Right atrium auricular region (tissue), 2 donors: ENCODE data around the gene TNFRSF11A. TPM values are rescaled to one million over a fixed set of nuclear protein-coding genes. Genes with fewer than 3 reads are reported as not detected.

Experiments used
- DNase-seq: peaks from one replicate; pipeline ENCODE4 v3.0.0-alpha.2; 2019; ENCODE audit warnings: low spot score
- H3K27ac ChIP-seq, 2 donors: fragments of 200-600 bp; sonication (generic); 1 replicate in 1 of 2; 2 replicates in 1 of 2; pipeline ENCODE4 v1.5.1; 2016 to 2019
- H3K27me3 ChIP-seq, 2 donors: fragments of 200-600 bp; sonication (generic); one replicate each; pipeline versions ENCODE4 v1.5.1 to v1.6.0; 2017 to 2019
- H3K36me3 ChIP-seq: fragments of 200-600 bp; sonication (generic); one replicate; pipeline ENCODE4 v1.5.1; 2016
- H3K4me1 ChIP-seq, 2 donors: fragments of 200-600 bp; sonication (generic); one replicate each; pipeline versions ENCODE4 v1.5.1 to v1.6.0; 2017 to 2019
- H3K4me3 ChIP-seq, 2 donors: fragments of 200-600 bp; sonication (generic); 1 replicate in 1 of 2; 2 replicates in 1 of 2; pipeline ENCODE4 v1.5.1; 2017 to 2019; ENCODE audit warnings: mild to moderate bottlenecking in 1 of 2, moderate library complexity in 1 of 2
- H3K9me3 ChIP-seq, 2 donors: fragments of 200-600 bp; sonication (generic); one replicate each; pipeline ENCODE4 v1.5.1; 2019
- total RNA-seq, 2 donors: library from RNA; depleted of rRNA; stranded (reverse); fragments of >200 nt; gene quantifications; one replicate each; pipeline ENCODE4 v1.1.0, GENCODE V29; 2016
- TF ChIP-seq, protein P1 (sequence below), 2 donors: fragments of 200-600 bp; sonication (generic); IDR thresholded peaks; one replicate each; pipeline ENCODE4 v1.5.1; 2019; ENCODE audit warnings: antibody characterized with exemption in 2 of 2

TNFRSF11A gene
- total RNA-seq, 2 donors from 2014 or later: 0.56 to 1.8 TPM

DNA sequence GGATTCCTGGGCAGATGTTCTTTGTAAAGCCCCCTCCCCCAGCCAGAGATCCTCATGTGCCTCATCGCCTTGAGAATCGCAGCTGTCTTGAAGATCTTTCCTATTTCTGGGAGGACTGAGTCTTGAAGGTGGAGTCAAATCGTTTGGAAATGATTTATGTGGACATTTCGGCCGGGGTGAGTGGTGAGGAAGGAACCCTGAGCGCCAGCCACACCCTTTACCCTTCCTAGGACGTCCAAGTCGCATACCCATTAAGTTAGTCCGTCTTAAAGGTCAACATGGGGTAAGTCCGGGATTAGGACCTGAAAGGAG, 112.9 kb downstream of the TNFRSF11A start:
- TF ChIP-seq, protein P1, sequence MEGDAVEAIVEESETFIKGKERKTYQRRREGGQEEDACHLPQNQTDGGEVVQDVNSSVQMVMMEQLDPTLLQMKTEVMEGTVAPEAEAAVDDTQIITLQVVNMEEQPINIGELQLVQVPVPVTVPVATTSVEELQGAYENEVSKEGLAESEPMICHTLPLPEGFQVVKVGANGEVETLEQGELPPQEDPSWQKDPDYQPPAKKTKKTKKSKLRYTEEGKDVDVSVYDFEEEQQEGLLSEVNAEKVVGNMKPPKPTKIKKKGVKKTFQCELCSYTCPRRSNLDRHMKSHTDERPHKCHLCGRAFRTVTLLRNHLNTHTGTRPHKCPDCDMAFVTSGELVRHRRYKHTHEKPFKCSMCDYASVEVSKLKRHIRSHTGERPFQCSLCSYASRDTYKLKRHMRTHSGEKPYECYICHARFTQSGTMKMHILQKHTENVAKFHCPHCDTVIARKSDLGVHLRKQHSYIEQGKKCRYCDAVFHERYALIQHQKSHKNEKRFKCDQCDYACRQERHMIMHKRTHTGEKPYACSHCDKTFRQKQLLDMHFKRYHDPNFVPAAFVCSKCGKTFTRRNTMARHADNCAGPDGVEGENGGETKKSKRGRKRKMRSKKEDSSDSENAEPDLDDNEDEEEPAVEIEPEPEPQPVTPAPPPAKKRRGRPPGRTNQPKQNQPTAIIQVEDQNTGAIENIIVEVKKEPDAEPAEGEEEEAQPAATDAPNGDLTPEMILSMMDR (IDR thresholded peaks at IDR 0.05): no peak
- no peaks in the 10 kb centered on the region for H3K27me3 ChIP-seq
- H3K36me3 ChIP-seq: no peaks in the 10 kb centered on the region
- H3K27ac ChIP-seq: peak overlapping the region; percentile 76 to 82
- peaks cover 0 to 35% of the 10 kb centered on the region in 2 donors for H3K4me1 ChIP-seq
- no peak overlapping the region for H3K4me3 ChIP-seq
- DNase-seq: no peak
- H3K9me3 ChIP-seq: no peaks in the 10 kb centered on the region

DNA sequence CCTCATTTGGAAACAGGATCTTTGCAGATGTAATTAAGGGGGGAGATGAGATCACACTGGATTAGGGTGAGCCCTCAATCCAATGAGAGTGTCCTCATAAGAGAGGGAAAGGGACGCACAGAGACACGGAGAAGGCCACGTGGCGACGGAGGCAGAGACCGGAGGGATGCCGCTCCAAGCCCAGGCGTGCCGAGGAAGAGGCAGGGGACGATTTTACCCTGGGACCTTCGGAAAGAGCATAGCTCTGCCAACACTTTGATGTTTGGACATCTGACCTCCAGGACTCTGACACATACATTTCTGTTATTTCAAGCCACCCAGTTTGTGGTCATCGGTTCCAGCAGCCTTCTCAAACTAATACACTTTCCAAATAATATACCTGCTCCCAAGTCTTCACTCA, 113.3 kb downstream of the TNFRSF11A start:
- no peak for DNase-seq
- no peaks in the 10 kb centered on the region for H3K27me3 ChIP-seq
- peak overlapping the region; percentile 76 to 82 for H3K27ac ChIP-seq
- no peaks in the 10 kb centered on the region for H3K36me3 ChIP-seq
- TF ChIP-seq, protein P1 (IDR thresholded peaks at IDR 0.05): no peak
- H3K9me3 ChIP-seq: no peaks in the 10 kb centered on the region
- H3K4me1 ChIP-seq: peaks cover 0 to 35% of the 10 kb centered on the region in 2 donors
- no peak overlapping the region for H3K4me3 ChIP-seq

DNA sequence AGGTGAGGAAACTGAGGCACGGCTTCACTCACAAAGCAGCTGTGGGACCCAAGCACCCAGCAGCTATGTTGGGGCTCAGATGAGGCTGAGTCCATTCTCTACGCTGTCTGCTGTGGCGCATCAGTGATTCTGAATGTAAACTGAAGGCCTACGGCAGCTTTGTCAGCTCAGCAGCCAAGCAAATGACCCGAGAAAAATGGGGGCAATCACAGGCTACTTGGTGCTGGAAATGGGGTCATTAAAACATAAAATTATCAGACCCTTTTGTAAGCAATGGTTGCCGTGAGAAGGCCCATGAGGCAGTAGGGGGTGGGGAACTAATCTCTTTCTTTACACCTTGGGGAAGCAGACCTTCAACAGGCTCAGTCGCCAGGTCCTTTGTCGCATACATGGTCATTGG, 113.8 kb downstream of the TNFRSF11A start:
- DNase-seq: no peak
- Histone ChIP-seq H3K27ac (no peak overlapping the region), H3K4me1 (peaks cover 0 to 35% of the 10 kb centered on the region in 2 donors), H3K9me3 (no peaks in the 10 kb centered on the region), H3K27me3 (no peaks in the 10 kb centered on the region), H3K4me3 (no peak overlapping the region), H3K36me3 (no peaks in the 10 kb centered on the region)
- TF ChIP-seq, protein P1 (IDR thresholded peaks at IDR 0.05): no peak

Other genes with a start within 250 kb of the TNFRSF11A start
- 10 to 100 TPM; 10.8 to 16.8 TPM for gene PIGN, start 138.3 kb upstream of the TNFRSF11A start, total RNA-seq
- 10 to 100 TPM; 11.1 to 16.7 TPM for gene RELCH, start 138.1 kb upstream of the TNFRSF11A start, total RNA-seq
- 10 to 100 TPM; 12.9 to 16.8 TPM for gene ZCCHC2, start 197.7 kb downstream of the TNFRSF11A start, total RNA-seq